H1 (cell line): Measurements from ENCODE around the gene STRIP2. TPM values are rescaled to one million over a fixed set of nuclear protein-coding genes. Genes with fewer than 3 reads are reported as not detected.

ENCODE experiments used
- CTCF ChIA-PET: fragments of 300-600 bp; sonication (Branson Sonifier 250); formaldehyde crosslinking; loops from one replicate; lab custom pipeline; 2021; ENCODE audit not compliant: partially characterized antibody; lab: Charles Lee
- POLR2A ChIA-PET: fragments of 300-600 bp; sonication (Branson Sonifier 250); formaldehyde crosslinking; loops from one replicate; lab custom pipeline; 2021; ENCODE audit warnings: inconsistent platforms; ENCODE audit not compliant: partially characterized antibody; lab: Charles Lee
- DNase-seq, 2 experiments: peaks; one replicate each; pipeline versions ENCODE4 v3.0.0 to v3.0.0-alpha.2; 2010 to 2022; ENCODE audit warnings: low spot score in 2 of 2, low read depth in 1 of 2, mixed read lengths in 1 of 2
- FAIRE-seq: peaks from 2 replicates; lab custom pipeline; 2011; peaks lifted over from hg19 to GRCh38; lab: Jason Lieb, UNC
- H2AFZ ChIP-seq: 2 replicates; pipeline ENCODE4 v1.8.1; 2012; ENCODE audit warnings: low read length, inconsistent platforms
- H2AK5ac ChIP-seq: 2 replicates; pipeline ENCODE4 v1.6.1; 2013; ENCODE audit warnings: low read depth, low read length
- H2BK120ac ChIP-seq: replicated peaks from 2 replicates; pipeline ENCODE3; 2013; ENCODE audit warnings: low read depth, low read length, inconsistent platforms
- H2BK12ac ChIP-seq: 2 replicates; pipeline ENCODE4 v1.6.1; 2013; ENCODE audit warnings: low read depth, low read length
- H2BK15ac ChIP-seq: 2 replicates; pipeline ENCODE4 v1.6.1; 2013; ENCODE audit warnings: low read length
- H2BK20ac ChIP-seq: 2 replicates; pipeline ENCODE4 v1.6.1; 2013; ENCODE audit warnings: low read length
- H2BK5ac ChIP-seq: 2 replicates; pipeline ENCODE4 v1.6.1; 2013; ENCODE audit warnings: low read depth, low read length
- H3K14ac ChIP-seq: 2 replicates; pipeline ENCODE4 v1.6.1; 2013; ENCODE audit warnings: inconsistent platforms; ENCODE audit not compliant: insufficient read length
- H3K18ac ChIP-seq: 2 replicates; pipeline ENCODE4 v1.6.1; 2013; ENCODE audit warnings: low read length; ENCODE audit errors: extremely low read depth
- H3K23ac ChIP-seq: 2 replicates; pipeline ENCODE4 v1.6.1; 2013; ENCODE audit warnings: inconsistent platforms; ENCODE audit not compliant: insufficient read length
- H3K23me2 ChIP-seq: 2 replicates; pipeline ENCODE4 v1.6.1; 2013; ENCODE audit warnings: low read depth, low read length
- H3K27ac ChIP-seq: 2 replicates; pipeline ENCODE4 v1.6.1; 2011; ENCODE audit warnings: low read depth, low read length, inconsistent platforms
- H3K27me3 ChIP-seq, 4 experiments: replicated peaks in 1 of 4; 1 replicate in 1 of 4; 2 replicates in 3 of 4; pipeline versions ENCODE4 v1.6.1 to v1.8.1; 2011 to 2013; ENCODE audit warnings: low read length in 3 of 4, mild to moderate bottlenecking in 3 of 4, inconsistent platforms in 2 of 4, mixed read lengths in 2 of 4, moderate library complexity in 1 of 4; ENCODE audit not compliant: control insufficient read depth in 3 of 4, insufficient read depth in 3 of 4; ENCODE audit errors: extremely low read depth in 1 of 4
- H3K36me3 ChIP-seq, 4 experiments: 2 replicates each; pipeline versions ENCODE4 v1.6.1 to v1.8.1; 2011 to 2013; ENCODE audit warnings: mild to moderate bottlenecking in 4 of 4, low read length in 3 of 4, moderate library complexity in 2 of 4, control low read depth in 1 of 4, inconsistent platforms in 1 of 4; ENCODE audit not compliant: insufficient read depth in 4 of 4, control insufficient read depth in 2 of 4
- H3K4ac ChIP-seq: replicated peaks from 2 replicates; pipeline ENCODE3; 2013; ENCODE audit warnings: low read length, low read depth, mixed read lengths, inconsistent platforms; ENCODE audit not compliant: insufficient read length
- H3K4me1 ChIP-seq, 4 experiments: replicated peaks in 1 of 4; 1 replicate in 1 of 4; 2 replicates in 3 of 4; pipeline versions ENCODE4 v1.6.1 to v1.8.1; 2011 to 2013; ENCODE audit warnings: low read length in 3 of 4, inconsistent platforms in 2 of 4, mixed read lengths in 1 of 4; ENCODE audit not compliant: insufficient read depth in 4 of 4, control insufficient read depth in 3 of 4
- H3K4me2 ChIP-seq, 2 experiments: 2 replicates each; pipeline versions ENCODE4 v1.6.1 to v1.8.1; 2011 to 2013; ENCODE audit warnings: low read depth in 2 of 2, low read length in 2 of 2, control low read depth in 1 of 2, inconsistent platforms in 1 of 2, mild to moderate bottlenecking in 1 of 2; ENCODE audit not compliant: insufficient read depth in 1 of 2
- H3K4me3 ChIP-seq, 4 experiments: fragments of 200-600, 300-600 bp in 1 of 4; sonication (generic), shearing (Covaris generic), sonication (Bioruptor Twin) in 1 of 4; 2 replicates each; pipeline versions ENCODE4 v1.5.1 to v1.8.1; 2011 to 2016; ENCODE audit warnings: low read length in 4 of 4, low read depth in 3 of 4, control low read depth in 2 of 4, inconsistent platforms in 2 of 4, mild to moderate bottlenecking in 2 of 4, mixed read lengths in 1 of 4, moderate library complexity in 1 of 4; ENCODE audit not compliant: insufficient read depth in 2 of 4; ENCODE audit errors: extremely low read depth in 1 of 4
- H3K56ac ChIP-seq: replicated peaks from 2 replicates; pipeline ENCODE3; 2013; ENCODE audit warnings: low read depth, mild to moderate bottlenecking, mixed read lengths, low read length, inconsistent platforms; ENCODE audit not compliant: insufficient read length
- H3K79me1 ChIP-seq: 2 replicates; pipeline ENCODE4 v1.6.1; 2013; ENCODE audit warnings: low read depth, low read length, control low read depth
- H3K79me2 ChIP-seq, 2 experiments: 2 replicates each; pipeline versions ENCODE4 v1.6.1 to v1.8.1; 2012 to 2013; ENCODE audit warnings: low read length in 2 of 2, mild to moderate bottlenecking in 2 of 2, inconsistent platforms in 1 of 2; ENCODE audit not compliant: insufficient read depth in 2 of 2, control insufficient read depth in 1 of 2
- H3K9ac ChIP-seq, 4 experiments: replicated peaks in 1 of 4; 1 replicate in 1 of 4; 2 replicates in 3 of 4; pipeline versions ENCODE4 v1.6.1 to v1.8.1; 2011 to 2013; ENCODE audit warnings: low read depth in 3 of 4, low read length in 3 of 4, control low read depth in 2 of 4, mild to moderate bottlenecking in 2 of 4, moderate library complexity in 2 of 4, inconsistent platforms in 1 of 4; ENCODE audit errors: extremely low read depth in 1 of 4
- H3K9me3 ChIP-seq, 2 experiments: 2 replicates each; pipeline versions ENCODE4 v1.6.1 to v1.8.1; 2012 to 2013; ENCODE audit warnings: mild to moderate bottlenecking in 2 of 2, moderate library complexity in 2 of 2, control low read depth in 1 of 2, inconsistent platforms in 1 of 2, low read depth in 1 of 2, low read length in 1 of 2, mixed read lengths in 1 of 2; ENCODE audit not compliant: insufficient read depth in 2 of 2
- H4K20me1 ChIP-seq, 2 experiments: replicated peaks in 1 of 2; 2 replicates each; pipeline versions ENCODE3 to v1.8.1; 2011 to 2013; ENCODE audit warnings: inconsistent platforms in 2 of 2, low read length in 2 of 2, mild to moderate bottlenecking in 1 of 2; ENCODE audit not compliant: insufficient read depth in 2 of 2, control insufficient read depth in 1 of 2
- H4K5ac ChIP-seq: 2 replicates; pipeline ENCODE4 v1.6.1; 2013; ENCODE audit warnings: low read length, low read depth, mixed read lengths, inconsistent platforms; ENCODE audit not compliant: insufficient read length
- H4K8ac ChIP-seq: 2 replicates; pipeline ENCODE4 v1.8.0; 2013; ENCODE audit warnings: mild to moderate bottlenecking, moderate library complexity, low read length, inconsistent platforms; ENCODE audit not compliant: insufficient read depth; ENCODE audit errors: extremely low read depth
- H4K91ac ChIP-seq: replicated peaks from 2 replicates; pipeline ENCODE3; 2013; ENCODE audit warnings: low read length, mixed read lengths, inconsistent platforms; ENCODE audit not compliant: insufficient read length
- ASH2L ChIP-seq: fragments of 200-600, 300-600 bp; sonication (generic); IDR thresholded peaks from one replicate; pipeline ENCODE4 v1.7.1; 2017; ENCODE audit warnings: low read length
- BCL11A ChIP-seq, 2 experiments: IDR thresholded peaks; one replicate each; pipeline ENCODE4 v1.6.1; 2011; ENCODE audit warnings: low read depth in 2 of 2, low read length in 2 of 2, mild to moderate bottlenecking in 2 of 2
- CTBP2 ChIP-seq: IDR thresholded peaks from 2 replicates; pipeline ENCODE4 v1.7.0; 2011; ENCODE audit warnings: borderline replicate concordance, mild to moderate bottlenecking, moderate library complexity, mixed read lengths, low read length; ENCODE audit not compliant: insufficient read depth, insufficient read length
- EP300 ChIP-seq, 2 experiments: IDR thresholded peaks; 1 replicate in 1 of 2; 2 replicates in 1 of 2; pipeline ENCODE4 v1.6.1; 2011 to 2012; ENCODE audit warnings: low read depth in 2 of 2, low read length in 2 of 2, mild to moderate bottlenecking in 2 of 2, borderline replicate concordance in 1 of 2, inconsistent platforms in 1 of 2, moderate library complexity in 1 of 2
- EZH2 ChIP-seq: fragments of 200-600 bp; sonication (generic); IDR thresholded peaks from 2 replicates; pipeline ENCODE4 v1.7.1; 2012; ENCODE audit warnings: low read depth, mild to moderate bottlenecking, moderate library complexity, low read length, inconsistent platforms; ENCODE audit not compliant: severe bottlenecking
- GTF2F1 ChIP-seq: IDR thresholded peaks from 2 replicates; pipeline ENCODE4 v1.6.1; 2012; ENCODE audit warnings: low read depth, low read length, improper control_type of control experiment, borderline replicate concordance
- JUN ChIP-seq: IDR thresholded peaks from 2 replicates; pipeline ENCODE4 v1.6.1; 2011; ENCODE audit warnings: low read depth, mild to moderate bottlenecking, improper control_type of control experiment, low read length
- KDM5A ChIP-seq: fragments of 200-600 bp; IDR thresholded peaks from 2 replicates; pipeline ENCODE4 v1.7.1; 2012; ENCODE audit warnings: mild to moderate bottlenecking, low read length, inconsistent platforms, mixed read lengths
- RNF2 ChIP-seq: fragments of 200-900, 300-1000 bp; sonication (generic); IDR thresholded peaks from 2 replicates; pipeline ENCODE4 v1.7.1; 2016; ENCODE audit warnings: borderline replicate concordance, low read depth, mild to moderate bottlenecking, antibody characterized with exemption, low read length; ENCODE audit not compliant: poor library complexity, severe bottlenecking; ENCODE audit errors: missing control alignments
- WGBS, 2 experiments: shearing (Covaris generic) in 1 of 2; methylation state at CpG; one replicate each; pipeline versions ENCODE4 v1.1.6 to v1.1.7; 2013 to 2015; ENCODE audit warnings: low lambda C conversion rate in 2 of 2, mixed read lengths in 2 of 2, inconsistent platforms in 1 of 2, low coverage in 1 of 2, missing lambda C conversion rate in 1 of 2; ENCODE audit not compliant: insufficient replicate concordance in 2 of 2, insufficient coverage in 1 of 2, insufficient read length in 1 of 2; ENCODE audit errors: extremely low coverage in 1 of 2, missing lambda C conversion rate in 1 of 2; 5-methylcytosine and 5-hydroxymethylcytosine counted together
- polyA plus RNA-seq, 7 experiments: library from polyadenylated mRNA; depleted of rRNA in 3 of 7; stranded (reverse) in 5 of 7; unstranded in 2 of 7; fragments of >200 nt in 5 of 7; fragments of 200-250 nt in 2 of 7; gene quantifications; 1 replicate in 5 of 7; 2 replicates in 1 of 7; 4 replicates in 1 of 7; pipeline versions ENCODE4 v1.2.1 to v1.2.3, GENCODE V29; 2011 to 2013; ENCODE audit warnings: missing spikeins in 2 of 7, mixed read lengths in 2 of 7
- total RNA-seq: library from RNA; stranded (reverse); fragmentation: NEBNext Ultra II Directional; extraction: Animal tissue kit (Norgen Biotek cat#: 25700); gene quantifications from 2 replicates; pipeline ENCODE4 v1.2.1, GENCODE V29; 2021
- TF ChIP-seq, protein P1 (sequence below), 3 experiments: IDR thresholded peaks; 1 replicate in 2 of 3; 2 replicates in 1 of 3; pipeline versions ENCODE4 v1.5.1 to v1.6.1; 2011; ENCODE audit warnings: low read length in 3 of 3, mild to moderate bottlenecking in 3 of 3, inconsistent platforms in 2 of 3, low read depth in 1 of 3, moderate library complexity in 1 of 3; ENCODE audit not compliant: insufficient read depth in 1 of 3; ENCODE audit errors: control extremely low read depth in 1 of 3

Gene STRIP2
- total and polyA plus RNA-seq, 2 of the 8 experiments (the other 6 are each of a cell fraction or from before 2014, with no cell fraction given): 5.3 to 8.2 TPM

DNA sequence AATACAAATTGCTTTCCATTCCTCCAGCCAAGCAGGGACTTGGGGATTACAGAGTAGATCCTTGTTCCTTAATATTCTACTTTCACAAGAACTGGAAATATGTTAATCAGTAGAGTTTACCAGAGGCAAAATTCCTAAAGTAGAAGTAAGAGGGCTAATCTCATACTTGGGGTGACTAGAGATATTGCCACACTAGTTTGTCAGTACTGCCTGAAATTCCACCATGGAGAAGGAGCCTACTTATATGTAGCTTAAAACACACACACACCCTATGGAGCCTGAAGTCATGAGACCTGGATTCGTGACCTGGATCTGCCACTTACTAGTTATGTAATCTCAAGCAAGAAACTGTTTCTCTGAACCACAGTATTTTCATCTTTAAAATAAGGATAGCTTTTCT lies 33.9 kb downstream of the STRIP2 start:
- Histone ChIP-seq H3K27ac (no peak overlapping the region), H3K14ac (no peak overlapping the region), H3K23me2 (no peaks in the 10 kb centered on the region), H3K4me1 (peaks cover 0 to 8% (median 6%) of the 10 kb centered on the region in 4 experiments; a peak in 4 of 7 replicates), H3K79me1 (no peaks in the 10 kb centered on the region), H3K36me3 (peaks cover 4 to 33% (median 19%) of the 10 kb centered on the region in 4 experiments; a peak in 6 of 8 replicates), H2BK120ac (no peak overlapping the region), H3K79me2 (no peaks in the 10 kb centered on the region), H3K9ac (no peak overlapping the region), H3K4ac (no peak overlapping the region), H4K5ac (no peak overlapping the region), H3K4me3 (no peak overlapping the region), H4K8ac (no peak overlapping the region), H3K18ac (no peak overlapping the region), H4K91ac (no peak overlapping the region), H2AFZ (no peak overlapping the region), H3K23ac (no peak overlapping the region), H3K9me3 (no peaks in the 10 kb centered on the region), H2BK15ac (no peak overlapping the region), H2BK5ac (no peak overlapping the region), H4K20me1 (no peaks in the 10 kb centered on the region), H2BK12ac (no peak overlapping the region), H3K27me3 (no peaks in the 10 kb centered on the region), H3K4me2 (no peak overlapping the region), H3K56ac (no peak overlapping the region), H2BK20ac (no peak overlapping the region), H2AK5ac (no peak overlapping the region)
- 90% methylated on average over 1 of the region's 1 CpG; no CpG with 5 or more reads in 1 of the 2 experiments for WGBS, 2 experiments
- CTCF ChIA-PET: interaction anchor here (1.0 to 7.8 kb wide), 8 partner anchors 15 to 178 kb away, joined by 3 to 87 read pairs (median 15); no protein-coding TSS in a partner anchor
- TF ChIP-seq JUN (no peak), KDM5A (no peak), RNF2 (no peak), ASH2L (no peak), BCL11A (IDR thresholded peaks at IDR 0.05; ENCODE audit: low read depth in 2 of 2, low read length in 2 of 2) (no peak), EZH2 (no peak), CTBP2 (no peak), GTF2F1 (no peak), EP300 (IDR thresholded peaks at IDR 0.05; ENCODE audit: borderline replicate concordance in 1 of 2, low read depth in 2 of 2, low read length in 2 of 2) (no peak)
- TF ChIP-seq, protein P1, sequence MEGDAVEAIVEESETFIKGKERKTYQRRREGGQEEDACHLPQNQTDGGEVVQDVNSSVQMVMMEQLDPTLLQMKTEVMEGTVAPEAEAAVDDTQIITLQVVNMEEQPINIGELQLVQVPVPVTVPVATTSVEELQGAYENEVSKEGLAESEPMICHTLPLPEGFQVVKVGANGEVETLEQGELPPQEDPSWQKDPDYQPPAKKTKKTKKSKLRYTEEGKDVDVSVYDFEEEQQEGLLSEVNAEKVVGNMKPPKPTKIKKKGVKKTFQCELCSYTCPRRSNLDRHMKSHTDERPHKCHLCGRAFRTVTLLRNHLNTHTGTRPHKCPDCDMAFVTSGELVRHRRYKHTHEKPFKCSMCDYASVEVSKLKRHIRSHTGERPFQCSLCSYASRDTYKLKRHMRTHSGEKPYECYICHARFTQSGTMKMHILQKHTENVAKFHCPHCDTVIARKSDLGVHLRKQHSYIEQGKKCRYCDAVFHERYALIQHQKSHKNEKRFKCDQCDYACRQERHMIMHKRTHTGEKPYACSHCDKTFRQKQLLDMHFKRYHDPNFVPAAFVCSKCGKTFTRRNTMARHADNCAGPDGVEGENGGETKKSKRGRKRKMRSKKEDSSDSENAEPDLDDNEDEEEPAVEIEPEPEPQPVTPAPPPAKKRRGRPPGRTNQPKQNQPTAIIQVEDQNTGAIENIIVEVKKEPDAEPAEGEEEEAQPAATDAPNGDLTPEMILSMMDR (IDR thresholded peaks at IDR 0.05; ENCODE audit: control extremely low read depth in 1 of 3, insufficient read depth in 1 of 3, low read depth in 1 of 3, low read length in 3 of 3): no peak
- POLR2A ChIA-PET: no interaction called here
- FAIRE-seq (no peak), DNase-seq (no peak)
